Measurements from ENCODE around the gene L3MBTL4.

L3MBTL4 gene

DNA sequence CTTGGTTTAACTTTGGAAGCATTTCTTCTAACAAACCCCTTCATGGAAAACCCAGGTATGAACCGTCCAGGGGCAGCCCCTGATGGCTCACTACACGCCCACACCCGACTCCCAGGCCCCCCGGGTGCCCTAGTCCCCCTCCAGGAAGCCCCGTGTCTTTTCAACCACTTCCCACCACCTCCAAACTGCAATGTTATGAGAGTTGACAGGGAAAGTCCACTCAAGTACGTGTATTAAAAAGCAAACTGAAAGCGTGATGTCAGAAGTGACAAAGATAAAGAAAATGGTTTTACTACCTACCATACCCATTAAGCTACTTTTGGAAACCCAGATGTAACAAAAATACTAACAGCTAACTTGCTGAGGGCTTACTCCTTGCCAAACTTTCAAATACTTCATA lies 51.5 kb downstream of the L3MBTL4 start:
- DNase-seq (ENCODE audit: low read depth), result no peak

DNA sequence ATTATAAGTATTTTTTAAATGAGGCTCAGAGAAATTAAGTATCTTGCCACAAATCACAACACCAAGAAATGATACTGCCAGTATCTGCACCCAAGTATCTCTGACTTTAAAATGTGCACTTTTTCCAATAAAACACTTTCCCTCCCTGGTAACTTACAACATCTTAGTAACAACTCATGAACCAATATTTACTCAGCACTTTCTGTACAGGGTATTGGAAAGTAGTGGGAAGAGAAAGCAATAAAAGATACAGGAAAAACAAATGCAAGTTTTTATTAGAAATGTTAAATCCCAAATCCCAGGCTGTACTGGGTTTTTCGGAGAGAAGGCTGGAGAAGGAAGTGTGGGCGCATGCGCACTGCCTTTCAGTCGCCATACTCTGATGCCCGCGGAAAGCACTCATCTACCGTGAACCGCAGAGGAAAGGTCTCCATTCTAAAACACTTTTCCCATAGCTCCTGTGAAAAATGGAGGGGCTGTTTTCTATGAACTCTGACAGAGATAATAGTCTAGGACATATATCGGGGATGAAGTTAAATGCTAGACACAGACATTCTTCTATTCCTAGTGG lies 52.1 kb downstream of the L3MBTL4 start:
- no peak for DNase-seq (ENCODE audit: low read depth)

DNA sequence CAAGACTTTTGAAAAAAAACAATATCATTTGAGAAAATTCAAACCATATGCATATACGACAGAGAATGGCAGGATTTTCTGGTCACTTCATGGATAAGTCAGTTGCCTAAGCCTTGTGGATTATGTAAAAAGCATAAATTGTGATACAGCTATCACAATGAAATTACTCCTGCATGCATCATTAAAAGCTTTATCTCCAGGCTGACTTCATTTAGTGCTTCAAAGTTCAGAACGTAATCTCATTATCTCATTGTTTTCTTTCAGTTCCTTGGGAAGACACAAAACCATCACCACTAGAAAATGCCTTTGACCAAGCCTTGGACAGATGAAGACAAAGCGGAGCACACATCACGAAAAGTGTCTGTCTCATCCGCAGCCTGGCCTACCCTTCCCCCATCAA lies 57.0 kb downstream of the L3MBTL4 start:
- DNase-seq (ENCODE audit: low read depth), result no peak

GRCh38 chr18:6355789-6356589 lies 58.7 kb downstream of the L3MBTL4 start:
- DNase-seq (ENCODE audit: low read depth), result no peak

GRCh38 chr18:6352275-6352674 lies 62.4 kb downstream of the L3MBTL4 start:
- no peak for DNase-seq (ENCODE audit: low read depth)

GRCh38 chr18:6342990-6343389 lies 71.7 kb downstream of the L3MBTL4 start:
- DNase-seq (ENCODE audit: low read depth), result no peak

GRCh38 chr18:6341709-6342108 lies 73.0 kb downstream of the L3MBTL4 start:
- no peak for DNase-seq (ENCODE audit: low read depth)

DNA sequence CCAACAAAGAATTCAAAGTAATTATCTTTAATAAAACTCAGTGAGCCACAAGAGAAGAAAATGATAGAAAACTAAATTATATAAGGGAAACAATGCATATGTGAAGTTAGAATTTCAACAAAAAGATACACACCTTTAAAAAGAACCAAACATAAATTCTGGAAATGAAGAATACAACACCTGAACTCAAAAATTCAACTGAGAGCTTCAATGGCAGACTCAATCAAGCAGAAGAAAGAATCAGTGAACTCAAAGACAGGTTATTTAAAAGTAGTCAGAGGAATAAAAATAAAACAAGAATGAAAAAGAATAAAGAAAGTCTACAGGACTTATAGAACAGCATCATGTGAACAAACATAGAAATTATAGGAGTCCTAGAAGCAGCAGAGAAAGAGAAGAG lies 73.4 kb downstream of the L3MBTL4 start:
- DNase-seq (ENCODE audit: low read depth), result no peak

DNA sequence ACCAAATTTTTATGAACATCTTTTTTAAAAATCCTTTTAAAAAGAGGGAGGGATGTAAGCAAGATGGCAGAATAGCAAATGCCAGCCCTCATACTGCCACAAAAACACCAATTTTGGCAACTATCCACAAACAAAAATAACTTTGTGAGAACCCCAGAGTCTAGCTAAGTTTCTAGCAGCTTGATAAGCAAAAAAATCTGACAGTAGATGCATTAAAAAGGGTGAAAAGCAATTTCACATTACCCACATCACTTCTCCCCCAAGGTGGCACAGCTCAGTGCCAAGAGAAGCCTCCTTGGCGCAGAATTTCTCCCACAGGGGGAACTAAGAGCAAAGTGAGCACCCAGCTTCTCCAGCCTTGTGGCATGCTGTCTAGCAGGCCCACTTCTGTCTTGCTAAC lies 74.6 kb downstream of the L3MBTL4 start:
- no peak for DNase-seq (ENCODE audit: low read depth)

DNA sequence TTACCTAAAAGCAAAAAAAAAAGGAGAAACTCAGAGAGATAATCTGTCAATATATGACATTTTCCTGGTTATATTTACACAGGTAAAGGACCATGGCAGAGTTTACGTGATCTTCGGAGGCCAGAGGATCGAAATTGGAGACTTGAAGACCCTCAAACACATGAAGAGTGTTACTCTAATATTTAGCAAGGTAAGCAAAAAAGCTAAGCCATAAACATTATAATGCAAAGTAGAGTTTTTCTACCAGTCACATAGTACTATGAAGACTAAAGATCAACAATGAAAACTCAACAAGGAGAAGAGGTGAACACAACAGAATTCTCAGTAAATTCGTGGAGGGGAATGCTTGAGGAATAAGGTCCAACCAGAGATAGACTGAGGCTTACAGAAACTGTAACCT lies 78.5 kb downstream of the L3MBTL4 start:
- no peak for DNase-seq (ENCODE audit: low read depth)

GRCh38 chr18:6333981-6334380 lies 80.7 kb downstream of the L3MBTL4 start:
- no peak for DNase-seq (ENCODE audit: low read depth)

GRCh38 chr18:6331872-6332271 lies 82.8 kb downstream of the L3MBTL4 start:
- no peak for DNase-seq (ENCODE audit: low read depth)

DNA sequence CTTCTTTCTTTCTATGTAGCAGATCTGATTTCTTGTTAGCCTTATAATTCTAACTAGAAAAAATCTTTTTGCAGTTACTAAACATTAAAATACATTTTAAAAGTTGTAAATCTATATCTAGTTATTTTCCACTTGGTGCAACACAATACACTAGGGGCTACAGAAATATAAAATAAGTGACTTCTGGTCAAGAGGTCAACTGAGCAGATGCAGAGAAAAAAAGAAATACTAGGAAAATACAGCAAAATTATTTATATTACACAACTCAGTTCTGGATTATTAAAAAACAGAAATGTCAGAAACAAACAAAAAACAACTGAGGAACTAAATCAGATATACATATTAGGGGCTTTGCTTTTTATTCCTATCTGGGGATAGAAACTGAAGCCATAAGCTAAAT lies 83.9 kb downstream of the L3MBTL4 start:
- no peak for DNase-seq (ENCODE audit: low read depth)

DNA sequence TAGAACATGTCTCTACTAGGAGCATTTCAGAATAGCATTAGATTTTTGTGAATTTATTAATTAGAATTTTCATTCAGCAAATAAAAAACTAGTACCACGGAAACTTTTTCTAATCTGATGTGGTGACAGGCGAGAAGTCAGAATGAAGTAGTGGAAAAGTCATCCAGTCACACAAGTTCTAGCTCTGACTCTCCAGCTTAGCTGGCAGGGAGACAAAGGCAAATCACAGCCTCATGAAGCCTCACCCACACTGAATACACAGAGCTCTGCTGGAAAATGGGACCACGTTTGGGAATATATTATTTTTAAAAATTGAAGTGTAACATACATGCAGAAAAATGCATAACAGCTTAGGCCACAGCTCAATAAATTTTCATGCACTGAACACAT lies 86.1 kb downstream of the L3MBTL4 start:
- no peak for DNase-seq (ENCODE audit: low read depth)

GRCh38 chr18:6327895-6328620 lies 86.7 kb downstream of the L3MBTL4 start:
- no peak for DNase-seq (ENCODE audit: low read depth)

DNA sequence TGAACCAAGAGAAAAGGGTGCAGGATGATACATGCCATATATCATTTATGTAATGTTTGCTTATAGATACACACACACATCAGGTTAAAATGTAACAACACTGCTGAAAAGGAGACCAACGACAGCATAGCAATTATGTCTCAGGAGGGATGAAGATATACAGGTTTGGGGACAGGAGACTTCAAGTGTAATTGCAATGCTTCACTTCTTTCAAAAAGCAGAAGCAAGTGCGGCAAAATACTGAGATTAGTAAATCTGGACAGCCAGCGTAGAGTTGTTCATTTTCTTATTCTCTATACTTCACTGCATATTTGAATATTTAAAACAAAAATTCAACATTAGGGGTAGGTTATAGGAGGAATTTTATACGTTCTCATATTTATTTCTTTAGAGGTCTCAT lies 87.2 kb downstream of the L3MBTL4 start:
- DNase-seq (ENCODE audit: low read depth), result no peak

- DNase-seq (ENCODE audit: low read depth), result no peak
These were observed 88.1 kb downstream of the L3MBTL4 start for GRCh38 chr18:6326566-6326965.

- no peak for DNase-seq (ENCODE audit: low read depth)
These were observed 91.3 kb downstream of the L3MBTL4 start for GRCh38 chr18:6323319-6323889.

- no peak for DNase-seq (ENCODE audit: low read depth)
These were observed 99.0 kb downstream of the L3MBTL4 start for GRCh38 chr18:6315517-6316331.

DNA sequence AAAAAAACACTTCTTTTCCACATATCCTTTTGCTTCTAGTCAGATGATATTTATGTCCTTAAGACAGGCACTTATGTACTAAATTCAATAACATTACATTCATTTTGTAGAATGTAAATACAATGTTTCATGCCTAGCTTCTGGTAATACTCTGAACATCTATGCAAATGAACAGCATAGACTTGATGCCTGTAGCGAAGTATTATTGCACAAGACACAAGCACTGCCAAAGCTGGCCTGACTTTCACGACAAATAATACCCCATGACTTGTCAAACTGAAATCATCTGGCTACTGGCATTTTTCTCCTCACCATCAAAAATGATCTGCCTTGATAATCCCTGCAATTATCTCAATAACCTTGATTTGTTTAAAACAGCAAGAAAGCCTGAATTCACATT lies 101.3 kb downstream of the L3MBTL4 start:
- no peak for DNase-seq (ENCODE audit: low read depth)

GRCh38 chr18:6311456-6312215 lies 103.1 kb downstream of the L3MBTL4 start:
- DNase-seq (ENCODE audit: low read depth), result no peak

Data from CMK (cell line).